ENCODE measurements around the gene USO1. TPM values are rescaled to one million over a fixed set of nuclear protein-coding genes. Genes with fewer than 3 reads are reported as not detected.
A peak's percentile ranks its signal among the peaks of the same experiment; 100 is the strongest.
"Not testable (repeated sequence)": the region's sequence is repeated elsewhere in the genome, so short reads cannot be mapped to it uniquely, and the experiment has no call there.

Gene USO1
- total and polyA plus RNA-seq, 12 donors: 27.4 to 109 (median 69.8) TPM

DNA sequence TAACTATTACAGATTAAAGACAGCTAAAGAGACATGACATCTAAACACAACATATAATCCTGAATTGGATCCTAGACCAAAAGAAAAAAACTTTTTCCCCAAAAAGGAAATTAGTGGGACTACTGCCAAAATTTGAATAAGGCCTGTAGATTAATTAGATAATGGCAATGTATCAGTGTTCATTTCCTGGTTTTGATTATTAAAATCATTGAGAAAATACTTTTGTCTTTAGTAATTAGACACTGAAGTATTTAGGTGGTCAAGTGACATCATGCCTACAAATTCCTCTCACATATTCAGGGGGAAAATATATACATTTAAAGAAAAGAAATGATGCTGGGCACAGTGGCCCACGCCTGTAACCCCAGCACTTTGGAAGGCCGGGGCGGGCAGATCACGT is 10.4 kb upstream of the USO1 start:
- Histone ChIP-seq H3K4me3 (no peak overlapping the region), H3K27me3 (no peaks in the 10 kb centered on the region), H3K36me3 (replicated peaks in 1 of 2) (no peaks in the 10 kb centered on the region), H3K4me1 (replicated peaks in 1 of 2) (peaks cover 0 to 18% of the 10 kb centered on the region in 2 donors), H3K9me3 (replicated peaks in 1 of 3) (no peaks in the 10 kb centered on the region), H3K27ac (peak overlapping the region in 1 of 5 donors; percentile 21)
- intact Hi-C loops (cut with DNase I): no loop called here
- WGBS, 4 donors: 94 to 100% (median 94%) methylated on average over 4 of the region's 4 CpGs
- TF ChIP-seq CTCF (IDR thresholded peaks at IDR 0.05) (no peak), POLR2A (IDR thresholded peaks at IDR 0.05) (no peak)
- no peak for DNase-seq

DNA sequence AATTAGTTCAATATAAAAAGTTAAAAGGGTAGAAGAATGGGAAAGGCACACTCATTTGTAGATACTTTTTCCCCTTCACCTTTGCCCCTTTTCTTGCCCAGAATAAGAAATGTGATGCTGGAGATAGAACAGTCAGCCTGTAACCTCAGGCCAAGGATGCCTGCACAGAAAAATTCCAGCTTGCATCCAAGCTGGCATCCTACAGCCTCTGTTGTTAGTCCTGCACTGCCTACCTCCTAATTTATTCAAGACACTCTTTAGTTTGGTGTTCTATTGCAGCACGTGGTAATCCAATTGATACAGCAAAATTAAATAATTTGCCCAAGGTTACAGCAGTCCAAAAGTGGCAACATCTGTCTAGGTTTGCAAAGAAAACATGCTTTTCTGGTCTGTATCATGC is 9.7 kb upstream of the USO1 start:
- Histone ChIP-seq H3K4me1 (replicated peaks in 1 of 2) (peaks cover 0 to 18% of the 10 kb centered on the region in 2 donors), H3K4me3 (no peak overlapping the region), H3K27ac (peak overlapping the region in 1 of 5 donors; percentile 41), H3K36me3 (replicated peaks in 1 of 2) (no peaks in the 10 kb centered on the region), H3K9me3 (replicated peaks in 1 of 3) (no peaks in the 10 kb centered on the region), H3K27me3 (no peaks in the 10 kb centered on the region)
- DNase-seq: no peak
- intact Hi-C loops (cut with DNase I): loop anchor here in 1 of 2 donors (5.0 kb wide), 1 partner anchor 37 kb away; no protein-coding TSS in a partner anchor
- TF ChIP-seq CTCF (IDR thresholded peaks at IDR 0.05) (no peak), POLR2A (IDR thresholded peaks at IDR 0.05) (no peak)
- WGBS, 4 donors: 35 to 64% (median 39%) methylated on average over 1 of the region's 1 CpG

DNA sequence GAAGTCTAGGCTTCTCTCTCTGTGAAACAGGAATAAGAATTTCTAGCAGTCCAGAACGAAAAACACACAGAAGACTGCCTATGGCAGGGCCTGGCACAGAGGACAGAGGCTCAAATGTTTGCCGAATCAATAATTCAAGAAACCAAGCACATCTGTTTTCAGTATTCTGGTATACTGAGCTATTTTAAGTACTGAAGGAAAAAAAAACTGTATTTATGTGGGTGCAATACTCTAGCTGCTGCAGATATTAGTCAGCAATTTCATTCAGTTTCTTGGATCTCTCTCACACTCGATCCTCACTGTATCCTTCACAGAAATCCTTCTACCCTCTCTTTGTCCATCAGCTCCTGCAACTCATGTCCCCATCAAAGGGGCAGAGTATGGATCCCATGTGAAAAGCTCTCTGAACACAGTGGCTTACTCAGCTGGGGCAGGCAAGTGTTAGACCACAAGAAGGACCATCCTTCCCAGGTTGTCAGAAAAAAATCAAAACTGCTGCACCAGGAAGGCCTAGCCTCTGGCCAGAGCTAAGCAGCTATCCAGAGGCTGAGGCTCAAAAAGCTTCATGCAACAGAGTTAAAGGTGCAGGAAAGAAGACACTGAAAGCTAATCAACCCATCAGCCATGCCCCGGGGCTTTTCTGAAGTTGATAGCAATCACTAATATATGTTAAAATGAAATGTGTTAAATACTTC is 9.1 kb upstream of the USO1 start:
- WGBS, 4 donors: 49 to 59% (median 53%) methylated on average over 4 of the region's 4 CpGs
- Histone ChIP-seq H3K36me3 (replicated peaks in 1 of 2) (no peaks in the 10 kb centered on the region), H3K4me3 (no peak overlapping the region), H3K27me3 (no peaks in the 10 kb centered on the region), H3K4me1 (replicated peaks in 1 of 2) (peaks cover 0 to 18% of the 10 kb centered on the region in 2 donors), H3K27ac (peak overlapping the region in 1 of 5 donors; percentile 41), H3K9me3 (replicated peaks in 1 of 3) (no peaks in the 10 kb centered on the region)
- intact Hi-C loops (cut with DNase I): loop anchor here in 1 of 2 donors (5.0 kb wide), 1 partner anchor 38 kb away; no protein-coding TSS in a partner anchor
- no peak for DNase-seq
- no peak for TF ChIP-seq CTCF (IDR thresholded peaks at IDR 0.05)
- no peak for TF ChIP-seq POLR2A (IDR thresholded peaks at IDR 0.05)

DNA sequence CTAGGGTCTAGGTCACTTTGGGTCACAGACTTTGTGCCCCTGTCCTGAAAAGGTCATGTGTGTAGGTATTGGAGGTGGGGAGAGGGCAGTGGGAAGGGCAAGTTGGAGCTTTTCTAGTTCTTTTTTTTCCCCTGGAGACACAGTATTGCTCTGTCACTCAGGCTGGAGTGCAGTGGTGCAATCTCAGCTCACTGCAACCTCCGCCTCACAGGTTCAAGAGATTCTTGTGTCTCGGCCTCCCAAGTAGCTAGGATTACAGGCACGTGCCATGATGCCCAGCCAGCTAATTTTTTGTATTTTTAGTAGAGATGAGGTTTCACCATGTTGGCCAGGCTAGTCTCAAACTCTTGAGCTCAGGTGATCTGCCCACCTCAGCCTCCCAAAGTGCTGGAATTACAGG is 8.3 kb upstream of the USO1 start:
- H3K9me3 ChIP-seq (replicated peaks in 1 of 3); H3K27me3 ChIP-seq; H3K27ac ChIP-seq; H3K4me3 ChIP-seq; H3K36me3 ChIP-seq (replicated peaks in 1 of 2); DNase-seq: not testable (repeated sequence)
- intact Hi-C loops (cut with DNase I): loop anchor here in 1 of 2 donors (5.0 kb wide), 1 partner anchor 39 kb away; no protein-coding TSS in a partner anchor
- peaks cover 0 to 18% of the 10 kb centered on the region in 2 donors for H3K4me1 ChIP-seq (replicated peaks in 1 of 2)
- WGBS, 4 donors: 71 to 100% (median 97%) methylated on average over 3 of the region's 3 CpGs

DNA sequence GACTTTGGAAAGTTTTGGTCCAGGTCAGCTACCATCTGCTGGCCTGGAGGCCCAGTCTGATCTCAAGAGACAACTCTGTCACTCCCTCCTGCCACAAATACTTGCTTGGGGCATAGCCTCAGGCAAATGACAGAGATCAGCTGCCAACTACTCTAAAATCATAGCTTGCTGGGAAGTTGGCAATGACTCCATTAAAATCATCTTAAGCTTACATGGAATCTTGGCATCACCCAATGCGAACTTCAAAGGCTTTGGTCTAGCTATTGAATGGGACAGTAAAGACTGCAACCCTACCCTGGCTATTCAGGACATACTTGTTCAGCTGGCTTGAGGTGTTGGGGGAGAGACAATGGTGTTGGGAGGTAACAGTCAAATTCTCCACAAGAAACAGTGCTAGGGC is 7.0 kb upstream of the USO1 start:
- no peak overlapping the region for H3K4me3 ChIP-seq
- no peak overlapping the region for H3K27ac ChIP-seq
- intact Hi-C loops (cut with DNase I): loop anchor here in 1 of 2 donors (5.0 kb wide), 1 partner anchor 40 kb away; no protein-coding TSS in a partner anchor
- no peaks in the 10 kb centered on the region for H3K27me3 ChIP-seq
- no peaks in the 10 kb centered on the region for H3K36me3 ChIP-seq (replicated peaks in 1 of 2)
- TF ChIP-seq CTCF (IDR thresholded peaks at IDR 0.05) (no peak), POLR2A (IDR thresholded peaks at IDR 0.05) (no peak)
- no peak for DNase-seq
- H3K4me1 ChIP-seq (replicated peaks in 1 of 2): peaks cover 0 to 18% of the 10 kb centered on the region in 2 donors
- WGBS, 4 donors: 91 to 100% (median 98%) methylated on average over 1 of the region's 1 CpG
- H3K9me3 ChIP-seq (replicated peaks in 1 of 3): no peaks in the 10 kb centered on the region

All from adrenal gland (tissue), 12 donors.